SKM-1 treated with dmso at 0.1 percent for 144 hours (cell line): ENCODE measurements around the gene ABCG8.

ENCODE experiments used
- DNase-seq: peaks from one replicate; lab custom pipeline; 2025; ENCODE audit not compliant: unreplicated experiment; lab: John Stamatoyannopoulos, UW

Gene ABCG8

DNA sequence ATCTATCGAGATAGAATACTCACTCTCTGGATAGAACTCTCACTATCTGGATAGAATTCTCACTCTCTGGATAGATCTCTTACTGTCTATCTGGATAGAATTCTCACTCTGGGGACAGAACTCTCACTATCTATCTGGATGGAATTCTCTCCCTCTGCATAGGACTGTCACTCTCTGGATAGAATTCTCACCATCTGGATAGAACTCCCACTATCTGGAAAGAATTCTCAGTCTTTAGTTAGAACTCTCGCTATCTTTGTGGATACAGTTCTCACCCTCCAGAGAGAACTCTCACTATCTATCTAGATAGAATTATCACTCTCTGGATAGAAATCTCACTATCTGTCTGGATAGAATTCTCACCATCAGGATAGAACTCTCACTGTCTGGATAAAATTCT is 16.5 kb downstream of the ABCG8 start:
- no peak for DNase-seq

DNA sequence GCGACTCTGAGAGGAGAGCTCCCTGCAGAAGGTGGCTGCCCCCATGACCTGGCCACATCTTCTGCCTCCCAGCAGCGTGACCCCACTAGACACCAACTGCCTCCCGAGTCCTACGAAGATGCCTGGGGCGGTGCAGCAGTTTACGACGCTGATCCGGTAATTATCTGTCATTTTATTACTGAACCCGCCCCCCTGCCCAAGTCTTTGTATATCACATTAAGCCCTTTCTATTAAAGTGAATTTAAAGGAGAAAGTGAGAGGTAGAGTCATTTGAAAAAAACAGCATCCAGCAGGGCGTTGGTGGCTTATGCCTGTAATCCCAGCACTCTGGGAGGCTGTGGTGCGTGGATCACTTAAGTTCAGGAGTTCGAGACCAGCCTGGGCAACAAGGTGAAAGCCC is 33.4 kb downstream of the ABCG8 start:
- DNase-seq = no peak

DNA sequence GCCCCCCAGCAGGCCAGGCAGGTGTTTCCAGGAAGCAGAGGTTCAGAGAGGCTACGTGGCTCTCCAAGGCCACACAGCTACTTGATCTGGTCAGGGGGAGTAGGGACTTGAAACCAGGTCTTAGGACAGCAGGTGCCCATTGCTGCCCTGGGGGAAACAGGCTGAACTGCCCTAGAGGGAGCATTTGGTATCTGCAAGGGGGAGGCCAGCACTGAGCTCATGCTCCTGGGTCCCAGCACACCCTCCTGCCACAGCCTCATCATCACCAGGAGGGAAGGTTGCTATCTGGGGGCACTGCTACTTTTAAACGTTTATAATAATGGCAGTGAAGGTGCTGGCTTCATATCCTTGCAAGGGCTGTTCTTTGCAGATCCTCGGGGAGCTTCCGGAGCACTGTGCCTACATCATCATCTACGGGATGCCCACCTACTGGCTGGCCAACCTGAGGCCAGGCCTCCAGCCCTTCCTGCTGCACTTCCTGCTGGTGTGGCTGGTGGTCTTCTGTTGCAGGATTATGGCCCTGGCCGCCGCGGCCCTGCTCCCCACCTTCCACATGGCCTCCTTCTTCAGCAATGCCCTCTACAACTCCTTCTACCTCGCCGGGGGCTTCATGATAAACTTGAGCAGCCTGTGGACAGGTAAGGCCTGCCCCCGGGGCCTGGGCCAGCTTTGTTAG is 36.1 kb downstream of the ABCG8 start:
- no peak for DNase-seq

DNA sequence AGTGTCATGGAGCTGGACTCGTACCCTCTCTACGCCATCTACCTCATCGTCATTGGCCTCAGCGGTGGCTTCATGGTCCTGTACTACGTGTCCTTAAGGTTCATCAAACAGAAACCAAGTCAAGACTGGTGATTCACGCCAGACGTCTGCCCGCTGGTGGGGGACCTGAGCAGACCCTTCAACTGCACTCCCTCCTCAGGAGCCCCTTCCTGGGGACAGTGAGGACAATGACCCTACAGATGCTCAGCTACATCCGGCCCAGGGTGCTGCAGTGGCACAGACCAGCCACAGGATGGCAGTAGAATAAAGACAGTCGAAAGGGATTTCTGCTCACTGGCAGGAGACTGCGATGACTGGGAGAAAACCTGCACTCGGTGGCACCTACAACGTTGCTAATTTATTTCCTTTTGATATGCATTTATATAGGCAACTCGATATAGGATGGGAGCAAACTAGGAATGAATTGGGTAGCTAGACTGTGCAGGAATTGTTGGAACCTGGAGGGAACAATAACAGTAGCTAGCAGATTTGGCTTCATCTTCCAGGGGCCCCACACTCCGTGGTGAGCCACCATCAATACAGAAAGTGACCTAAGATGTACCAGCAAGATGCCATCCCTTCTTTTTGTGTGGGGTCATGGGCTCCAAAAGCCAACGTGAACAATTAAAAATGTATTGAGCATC is 39.2 kb downstream of the ABCG8 start:
- DNase-seq = peak; percentile 14

DNA sequence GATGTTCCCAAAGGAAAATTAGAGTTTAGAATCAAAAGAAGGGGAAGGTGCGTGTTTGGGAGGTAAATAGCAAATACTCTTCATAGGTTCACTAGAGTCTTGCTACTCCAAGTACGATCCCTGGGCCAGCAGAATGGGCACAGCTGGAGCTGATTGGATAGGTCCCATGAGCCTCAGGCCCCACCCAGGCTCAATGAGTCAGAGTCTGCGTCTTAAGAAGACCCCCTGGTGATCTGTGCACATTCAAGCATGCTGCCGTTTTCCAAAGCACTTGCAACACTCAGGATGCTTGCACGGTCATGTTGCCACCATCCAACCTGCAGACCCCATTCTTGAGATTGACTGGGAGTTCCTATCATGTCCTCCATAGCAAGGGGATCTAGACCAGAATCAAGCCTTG is 40.5 kb downstream of the ABCG8 start:
- no peak for DNase-seq

DNA sequence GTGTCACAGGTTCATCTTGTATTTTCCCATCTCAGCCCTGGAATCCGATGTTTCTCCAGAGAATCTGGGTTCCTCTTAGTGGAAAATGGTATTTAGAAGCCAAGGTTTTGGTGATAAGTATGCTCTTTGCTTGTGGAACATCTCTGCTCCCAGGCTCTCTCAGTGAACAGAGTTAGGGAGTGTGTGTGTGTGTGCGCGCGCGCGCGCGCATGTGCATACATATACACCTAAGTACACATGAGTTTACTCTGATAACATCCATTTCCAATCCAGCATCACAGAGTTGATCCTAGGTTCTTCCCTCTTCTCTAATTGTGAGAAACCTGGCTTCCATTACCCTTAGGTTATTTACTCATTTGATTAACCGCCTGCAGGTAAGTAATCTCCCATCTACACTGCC is 41.7 kb downstream of the ABCG8 start:
- no peak for DNase-seq

DNA sequence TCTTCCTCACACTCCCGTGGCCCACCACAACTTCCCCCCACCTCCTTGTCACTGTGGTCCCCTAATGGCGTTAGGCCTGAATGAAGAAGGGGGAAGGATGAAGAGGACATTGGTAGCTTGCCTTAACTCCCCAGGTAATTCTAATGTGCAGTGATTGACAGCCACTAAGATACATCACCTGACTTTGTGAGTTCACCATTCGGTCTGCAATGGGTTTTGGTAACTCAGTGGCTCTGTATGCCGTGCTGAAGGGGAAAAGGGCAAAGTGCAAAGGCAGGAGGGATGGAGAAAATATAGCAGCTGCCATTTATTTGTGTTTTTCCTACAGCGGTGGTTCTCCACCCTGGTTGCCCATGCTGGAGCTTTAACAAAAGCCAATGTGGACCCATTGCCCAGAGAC is 42.2 kb downstream of the ABCG8 start:
- no peak for DNase-seq

DNA sequence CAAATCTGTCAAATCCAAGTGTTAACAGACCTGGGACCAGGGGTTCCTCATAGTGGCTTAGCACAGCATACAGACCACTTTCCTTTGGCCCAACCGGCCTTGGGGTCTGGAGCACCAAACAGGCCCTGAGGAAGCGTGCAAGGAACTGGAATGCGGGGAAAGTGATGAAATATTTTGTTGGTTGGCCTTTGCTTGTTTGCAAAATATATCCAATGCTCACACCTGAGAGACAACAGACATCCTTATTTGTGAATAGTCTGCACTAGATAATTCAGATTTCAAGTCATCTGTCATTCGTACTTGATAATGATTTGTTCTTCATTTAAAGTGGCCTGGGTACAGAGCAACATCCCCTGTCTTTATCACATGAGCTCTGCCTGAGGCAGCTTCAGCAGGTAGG is 43.5 kb downstream of the ABCG8 start:
- DNase-seq = no peak

DNA sequence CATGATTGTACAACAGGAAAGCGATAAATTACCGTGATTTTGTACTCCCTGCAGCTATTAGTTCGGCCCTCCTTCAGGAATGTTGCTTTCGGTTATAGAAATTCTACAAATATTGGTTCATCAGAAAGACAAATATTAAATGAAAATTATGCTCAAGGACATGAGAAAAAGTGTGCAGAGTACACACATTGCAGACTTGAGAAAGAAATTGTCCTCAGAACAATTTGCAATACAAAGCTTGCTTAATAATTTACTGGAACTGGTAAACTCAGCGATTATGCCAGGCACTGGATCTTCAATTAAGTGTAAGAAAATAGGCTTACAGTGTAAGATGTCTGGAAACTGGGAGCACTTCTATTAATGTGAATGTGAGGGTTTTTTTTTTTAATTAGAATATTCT is 45.9 kb downstream of the ABCG8 start:
- no peak for DNase-seq

DNA sequence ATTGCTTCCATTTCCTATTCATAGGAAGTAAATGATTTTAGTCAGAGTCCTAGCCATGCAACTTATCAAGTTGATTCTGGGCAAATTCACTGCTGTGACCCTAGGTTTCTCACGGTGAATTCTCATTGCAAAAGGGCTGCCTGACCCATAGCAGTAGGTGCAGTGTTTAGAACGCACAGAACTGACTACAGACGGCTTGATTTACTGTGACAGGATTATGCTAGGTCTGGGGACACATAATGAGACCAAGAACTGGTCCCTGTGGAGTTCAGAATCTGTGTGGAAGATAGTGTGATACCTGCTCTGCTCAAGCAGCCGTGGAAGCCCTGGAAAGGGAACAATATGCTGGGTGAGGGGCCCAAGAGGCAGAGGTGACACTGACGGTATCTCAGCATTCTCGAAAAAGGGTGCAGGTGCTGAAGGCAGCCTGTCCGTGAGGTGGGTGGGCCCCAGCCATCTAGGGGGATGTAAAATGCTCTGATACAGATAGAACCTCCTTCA is 46.4 kb downstream of the ABCG8 start:
- DNase-seq = no peak

DNA sequence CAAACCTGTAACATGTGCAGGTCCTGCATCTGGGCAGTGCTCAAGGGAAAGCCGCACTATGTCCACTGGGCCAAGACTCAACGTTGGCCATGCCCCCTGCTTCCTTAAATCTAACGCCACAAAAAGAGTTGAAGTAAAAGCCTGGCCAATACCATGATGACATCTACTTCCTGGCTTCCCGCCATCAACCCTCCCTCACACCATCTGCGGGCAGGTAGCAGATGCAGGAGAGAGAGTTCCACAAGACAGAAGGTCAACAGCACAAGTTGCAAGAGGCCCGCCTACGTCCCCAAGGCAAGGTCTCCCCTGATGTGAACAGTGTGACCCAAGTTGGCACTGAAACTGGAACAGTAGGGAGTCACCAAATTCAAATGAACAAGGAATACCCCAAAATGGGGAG is 48.4 kb downstream of the ABCG8 start:
- no peak for DNase-seq

DNA sequence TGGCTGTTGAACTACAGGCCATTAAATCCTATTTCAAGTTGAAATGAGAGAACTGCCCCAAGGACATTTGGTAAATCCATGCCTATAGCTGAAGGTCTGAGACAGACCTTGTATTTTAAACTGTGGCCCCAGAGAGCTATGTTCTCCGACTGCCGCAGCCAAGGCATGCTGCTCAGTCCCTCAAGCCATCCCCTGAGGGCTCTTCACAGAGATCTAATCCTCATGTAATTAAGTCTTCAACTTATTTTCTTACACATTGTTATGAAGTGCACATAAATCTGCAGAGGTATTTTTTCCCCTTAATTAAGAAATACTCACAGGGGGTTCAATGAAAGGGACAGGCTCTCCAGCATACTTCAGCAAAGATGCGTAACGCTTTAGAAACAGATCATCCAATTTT is 50.6 kb downstream of the ABCG8 start:
- DNase-seq = no peak

DNA sequence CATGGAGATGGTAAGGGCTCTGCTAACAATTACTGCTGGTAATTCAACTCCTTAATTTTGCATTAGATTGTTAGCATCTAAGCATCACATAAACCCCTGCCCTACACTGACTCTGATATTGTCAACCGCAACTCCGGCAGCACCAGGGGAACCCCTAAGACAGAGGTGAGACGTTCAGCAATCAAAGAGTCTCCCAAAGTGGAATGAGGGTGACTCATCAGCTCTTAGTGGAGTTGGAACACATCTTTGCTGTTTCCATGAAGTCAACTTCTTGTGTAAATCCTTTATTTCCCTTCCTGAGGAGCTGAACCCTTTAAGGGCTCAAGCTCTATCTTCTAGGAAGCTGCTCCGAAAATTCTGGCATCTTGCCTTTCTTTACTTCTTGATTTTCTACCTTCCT is 52.1 kb downstream of the ABCG8 start:
- no peak for DNase-seq

DNA sequence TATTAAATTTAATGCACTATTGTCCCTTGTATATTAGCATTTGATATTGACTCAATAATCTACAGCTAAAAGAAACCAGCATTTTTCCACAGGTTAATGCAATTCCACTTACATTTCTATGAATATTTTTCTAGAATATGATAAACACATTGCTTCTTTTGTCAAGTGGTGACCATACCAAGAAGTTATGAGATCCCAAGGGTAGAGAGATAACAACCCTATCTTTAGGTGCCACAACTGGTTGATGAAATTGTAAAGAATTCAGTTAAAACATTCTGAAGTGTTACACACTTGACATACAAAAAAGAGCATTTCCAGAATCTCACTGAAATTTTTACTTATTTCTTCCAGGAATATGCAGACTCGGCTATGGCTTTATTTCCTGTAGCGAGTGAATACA is 56.0 kb downstream of the ABCG8 start:
- no peak for DNase-seq

DNA sequence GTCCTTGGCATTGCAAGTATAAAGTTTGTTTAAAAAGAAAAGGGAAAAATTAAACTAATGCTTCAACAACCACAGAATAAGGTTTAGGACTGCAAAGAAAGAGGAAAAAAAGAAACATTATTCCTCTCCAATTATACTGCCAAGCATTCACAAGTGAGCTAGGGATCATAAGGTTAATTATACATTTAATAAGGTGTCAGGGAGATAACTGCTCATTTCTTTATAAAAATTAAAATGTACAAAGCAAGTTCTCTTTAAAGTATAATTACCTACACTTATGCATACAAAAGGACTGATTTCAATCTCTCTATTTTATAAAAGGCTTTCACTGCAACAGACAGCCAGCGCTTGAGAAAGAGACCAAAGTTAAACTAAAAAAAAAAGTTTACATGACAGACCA is 58.1 kb downstream of the ABCG8 start:
- no peak for DNase-seq

DNA sequence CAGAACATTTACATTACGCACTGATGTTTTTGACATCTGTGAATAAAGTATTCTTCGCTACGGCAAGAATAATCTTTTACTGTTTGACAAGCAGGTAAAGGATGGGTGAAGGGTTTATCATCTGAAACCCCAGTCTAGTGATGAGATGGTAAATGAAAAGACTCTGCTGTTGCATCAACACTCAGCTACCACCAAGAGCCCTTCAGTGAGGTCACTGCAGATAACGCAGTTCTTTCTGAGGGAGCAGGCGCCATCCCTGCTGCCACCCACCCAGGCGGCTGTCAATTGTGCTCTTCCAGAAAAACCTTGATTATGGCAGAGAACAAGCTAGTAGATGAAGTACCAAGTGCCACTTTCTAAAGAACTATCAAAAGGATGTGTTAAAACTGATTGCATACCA is 58.7 kb downstream of the ABCG8 start:
- no peak for DNase-seq

DNA sequence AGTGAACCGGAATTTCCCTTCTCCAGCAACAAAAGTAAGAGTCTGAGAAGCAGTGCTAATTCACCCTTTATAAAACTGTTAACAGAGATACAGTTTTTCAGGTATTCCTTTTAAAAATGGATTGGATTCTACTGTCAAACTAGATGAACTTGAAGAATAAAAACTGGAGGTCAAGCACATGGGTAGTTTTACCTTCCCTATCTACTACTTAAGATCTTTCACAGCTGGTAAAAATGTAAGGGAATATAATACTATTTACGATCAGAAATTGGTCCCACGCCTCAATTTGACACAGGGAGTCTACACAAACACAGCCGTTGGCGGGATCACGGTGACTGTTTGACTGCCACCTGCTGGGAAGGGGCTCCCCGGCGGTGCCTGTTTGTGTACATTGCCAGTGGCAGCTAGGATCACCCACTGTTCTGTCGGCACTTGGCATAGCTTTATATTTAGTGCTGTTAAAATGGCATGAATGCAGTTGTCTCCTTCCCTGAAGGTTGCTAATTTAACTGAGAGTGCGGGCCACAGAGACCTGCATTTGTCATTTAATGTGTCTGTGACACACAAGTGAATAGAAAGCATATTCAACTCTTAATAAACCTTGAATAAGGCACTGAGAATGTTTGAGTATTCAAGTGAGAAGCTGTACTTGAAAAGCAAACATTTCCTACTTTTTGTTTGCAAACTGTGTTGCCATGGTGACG is 59.5 kb downstream of the ABCG8 start:
- no peak for DNase-seq

DNA sequence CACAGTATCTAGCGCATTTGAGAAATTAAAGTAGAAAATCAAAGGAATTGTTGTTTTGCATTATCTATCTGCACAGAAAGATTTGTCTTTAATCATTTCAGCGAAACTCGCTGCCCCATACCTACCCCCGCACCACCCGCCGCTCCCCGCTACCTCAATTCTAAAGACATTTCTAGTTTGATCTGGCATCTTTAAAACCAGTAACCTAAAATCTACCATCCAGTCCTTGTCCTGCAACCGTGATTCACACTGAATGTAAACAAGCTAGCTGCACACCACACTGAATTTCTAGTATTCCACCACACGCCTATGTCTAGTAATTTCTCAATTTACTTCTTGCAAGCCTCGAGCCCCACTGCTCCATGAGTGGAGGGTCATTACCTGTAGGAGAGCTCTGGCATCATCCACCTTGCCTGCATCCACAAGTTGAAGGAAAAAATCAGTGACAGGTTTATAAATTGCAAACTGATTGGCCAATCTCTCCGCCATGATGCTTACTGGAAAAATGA is 60.1 kb downstream of the ABCG8 start:
- DNase-seq = no peak

DNA sequence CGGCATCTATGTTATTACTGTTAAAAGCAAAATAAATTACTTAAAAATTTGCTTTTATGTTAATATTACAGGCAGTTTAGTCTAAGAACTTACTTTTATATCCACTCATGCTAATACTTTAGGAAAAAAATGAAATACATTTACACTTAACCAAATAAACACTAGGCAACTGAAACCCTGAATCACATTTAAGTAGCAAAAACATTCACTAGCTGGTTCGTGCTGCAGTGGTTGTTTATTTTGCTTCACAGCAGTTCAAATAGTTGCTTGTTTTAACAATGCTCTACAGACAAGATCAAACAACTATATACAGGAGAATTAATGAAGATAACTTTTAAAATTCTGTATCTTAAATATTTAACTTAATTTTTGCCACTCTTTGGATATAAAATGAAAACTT is 60.8 kb downstream of the ABCG8 start:
- no peak for DNase-seq

DNA sequence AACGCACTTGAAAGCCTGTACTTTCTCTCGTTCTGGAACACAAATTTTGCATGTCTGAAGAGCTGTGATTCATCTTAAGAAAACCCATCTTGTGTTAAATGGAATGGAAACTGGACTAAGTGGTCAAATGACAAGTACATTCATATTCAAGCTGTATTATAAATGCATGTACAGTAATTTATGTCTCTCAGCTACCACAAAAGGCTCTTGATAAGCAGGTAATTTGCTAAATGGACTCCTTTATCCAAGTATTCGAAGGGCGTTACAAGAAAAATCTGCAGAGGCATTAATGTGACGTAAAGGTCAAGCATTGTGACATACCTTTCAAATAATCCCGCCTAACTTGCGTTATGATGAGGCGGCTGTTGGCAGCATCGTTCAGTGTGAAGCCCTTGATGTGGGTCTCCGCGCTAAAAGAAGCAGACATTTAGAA is 66.6 kb downstream of the ABCG8 start:
- DNase-seq = no peak

DNA sequence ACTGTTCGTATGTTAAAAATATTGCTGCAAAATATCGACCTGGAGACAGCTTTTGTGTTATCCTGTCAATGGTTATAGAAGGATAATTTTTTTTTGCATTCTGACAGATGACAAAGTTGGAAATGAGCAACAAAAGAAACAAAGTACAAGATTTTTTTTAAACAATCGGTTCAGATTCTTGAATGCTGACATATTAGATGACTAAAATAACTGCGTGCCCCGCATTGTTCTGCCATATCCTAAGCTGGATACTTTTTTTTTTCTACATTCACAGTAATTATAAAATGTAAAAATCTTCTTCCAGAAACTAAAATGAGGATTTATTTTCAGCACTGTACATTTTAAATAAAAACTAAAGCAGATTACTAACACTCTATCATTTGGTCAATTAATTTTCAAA is 67.1 kb downstream of the ABCG8 start:
- no peak for DNase-seq
